ENCODE results near the gene KIAA1217.

GRCh38 chr10:24568042-24568441 lies 359.1 kb downstream of the KIAA1217 start:
- no peak for TF ChIP-seq CTCF (IDR thresholded peaks at IDR 0.05)
- no peak for TF ChIP-seq POLR2A (IDR thresholded peaks at IDR 0.05)
